Measurements from ENCODE around the gene EIF4G3.
A peak's percentile ranks its signal among the peaks of the same experiment; 100 is the strongest.
"Not testable (repeated sequence)": the region's sequence is repeated elsewhere in the genome, so short reads cannot be mapped to it uniquely, and the experiment has no call there.

EIF4G3 gene

DNA sequence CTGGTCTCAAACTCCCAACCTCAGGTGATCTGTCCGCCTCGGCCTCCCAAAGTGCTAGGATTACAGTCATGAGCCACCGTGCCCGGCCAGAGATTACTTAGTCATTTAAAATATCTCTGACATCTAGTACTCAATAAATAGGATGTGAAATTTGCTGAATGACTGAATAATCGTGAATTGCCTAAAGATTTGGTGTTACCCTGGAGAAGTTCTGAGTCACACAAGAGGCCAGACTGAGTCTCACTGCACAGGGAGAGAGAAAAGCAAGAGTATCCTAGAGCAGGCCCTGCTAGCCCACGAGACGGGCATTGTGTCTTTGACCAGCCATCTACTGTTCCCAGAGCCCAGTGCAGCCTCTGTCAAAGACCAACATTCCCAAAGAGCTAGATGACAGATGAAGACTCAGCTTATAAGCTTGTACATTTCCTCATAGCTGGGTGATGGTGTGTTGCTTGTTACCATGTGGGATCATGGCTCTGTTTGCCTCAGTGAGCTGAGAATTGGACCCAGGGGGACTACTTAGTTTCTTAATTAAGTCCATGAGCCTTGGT, 5.6 kb upstream of the EIF4G3 start:
- no peak for DNase-seq

DNA sequence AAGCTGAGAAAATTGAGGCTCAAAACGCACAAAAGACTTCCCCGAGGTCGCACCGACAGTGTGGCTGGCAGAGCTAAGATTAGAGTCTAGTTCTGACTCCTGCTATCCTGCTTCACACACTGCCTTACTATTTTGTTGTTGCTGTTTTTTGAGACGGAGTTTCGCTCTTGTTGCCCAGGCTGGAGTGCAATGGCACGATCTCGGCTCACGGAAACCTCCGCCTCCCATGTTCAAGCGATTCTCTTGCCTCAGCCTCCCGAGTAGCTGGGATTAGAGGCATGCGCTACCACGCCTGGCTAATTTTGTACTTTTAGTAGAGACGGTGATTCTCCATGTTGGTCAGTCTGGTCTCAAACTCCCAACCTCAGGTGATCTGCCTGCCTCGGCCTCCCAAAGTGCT, 1.6 kb upstream of the EIF4G3 start:
- not testable (repeated sequence) for DNase-seq

DNA sequence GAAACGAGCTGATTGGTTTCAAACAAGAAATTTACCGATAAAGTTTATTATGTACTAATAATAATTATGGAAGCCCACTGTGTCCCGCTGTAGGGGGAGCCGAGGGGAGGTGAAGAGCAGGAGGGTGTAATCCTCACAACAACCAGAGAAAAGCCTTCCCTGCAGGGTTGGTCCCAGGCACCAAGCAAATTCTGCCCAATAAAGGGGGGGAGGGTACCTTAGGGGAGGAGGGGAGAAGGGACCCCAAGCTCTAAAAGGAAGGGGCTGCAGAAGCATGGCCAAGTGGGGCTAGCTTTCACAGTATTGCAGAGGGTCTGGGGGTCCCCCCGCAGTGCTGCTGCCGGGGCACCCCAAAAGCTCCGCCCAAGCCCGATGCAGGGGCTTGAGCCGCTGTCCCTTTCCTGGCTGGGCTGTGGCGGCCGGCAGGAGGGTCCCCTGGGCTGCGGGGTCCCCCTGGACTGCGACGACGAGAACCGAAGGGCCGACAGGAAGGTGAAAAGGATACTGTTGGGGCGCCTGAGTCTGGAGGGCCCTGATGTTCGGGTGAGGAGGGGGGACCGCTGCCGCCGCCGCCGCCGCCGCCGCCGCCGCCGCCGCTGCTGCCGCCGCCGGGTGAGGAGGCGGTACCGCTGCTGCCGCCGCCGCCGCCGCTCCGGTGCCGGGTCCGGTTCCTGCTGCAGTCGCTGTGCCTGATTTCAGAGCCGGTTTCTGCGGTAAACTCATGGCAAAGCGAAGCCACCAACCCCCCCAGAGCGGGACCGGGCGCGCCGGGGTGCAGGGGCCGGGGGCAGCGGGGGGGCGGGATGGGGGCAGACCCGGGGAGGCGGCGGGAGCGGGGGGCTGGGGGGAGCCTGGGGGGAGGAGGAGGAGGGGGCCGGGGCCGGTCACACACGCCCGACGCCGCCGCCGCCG, 771 bp downstream of the EIF4G3 start:
- no peak for DNase-seq

DNA sequence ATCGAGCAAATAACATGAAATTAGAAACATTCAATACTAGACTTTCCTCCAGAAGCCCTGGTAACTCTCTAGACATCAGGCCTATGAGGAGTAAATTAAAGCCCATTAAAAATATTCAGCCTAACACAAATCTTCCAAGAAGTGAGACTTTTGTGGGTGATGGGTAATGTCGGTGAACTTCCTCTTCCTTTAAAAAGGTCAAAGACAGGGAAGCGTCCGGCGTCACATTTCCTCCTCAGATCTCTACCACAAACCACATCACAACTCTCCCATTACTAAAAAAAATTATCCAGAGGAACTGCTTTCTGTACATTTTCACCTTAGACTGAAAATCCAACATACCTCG, 1.4 kb downstream of the EIF4G3 start:
- DNase-seq = no peak

DNA sequence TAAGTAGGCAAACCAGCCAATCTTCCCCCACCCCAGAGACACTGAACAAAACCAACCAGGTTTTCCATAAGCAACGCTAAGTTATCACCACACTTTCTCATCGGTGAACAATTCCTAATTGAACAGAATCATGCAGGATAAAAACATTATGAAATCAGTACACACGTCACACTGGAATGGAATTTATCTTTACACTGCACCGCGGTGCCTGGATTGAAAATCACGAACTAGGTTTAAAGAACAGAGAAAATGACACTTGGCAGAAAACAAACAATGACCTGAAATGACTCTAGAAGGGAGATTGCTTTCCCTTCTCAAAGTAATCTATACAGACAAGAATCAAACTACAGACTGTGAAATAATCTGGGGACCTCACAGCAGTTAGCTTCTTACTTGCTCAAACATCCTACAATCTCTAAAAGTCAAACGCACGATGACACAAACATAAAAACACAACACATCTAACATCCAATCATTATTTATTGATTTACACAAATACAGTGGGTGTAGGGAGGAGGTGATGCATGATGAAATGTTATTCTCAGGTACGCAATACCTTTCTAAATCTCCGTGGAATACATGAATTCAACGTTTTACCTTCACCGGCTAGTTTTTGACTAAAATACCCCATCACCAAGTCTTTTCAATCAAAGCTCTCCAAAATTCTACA, 1.9 kb downstream of the EIF4G3 start:
- DNase-seq = no peak

DNA sequence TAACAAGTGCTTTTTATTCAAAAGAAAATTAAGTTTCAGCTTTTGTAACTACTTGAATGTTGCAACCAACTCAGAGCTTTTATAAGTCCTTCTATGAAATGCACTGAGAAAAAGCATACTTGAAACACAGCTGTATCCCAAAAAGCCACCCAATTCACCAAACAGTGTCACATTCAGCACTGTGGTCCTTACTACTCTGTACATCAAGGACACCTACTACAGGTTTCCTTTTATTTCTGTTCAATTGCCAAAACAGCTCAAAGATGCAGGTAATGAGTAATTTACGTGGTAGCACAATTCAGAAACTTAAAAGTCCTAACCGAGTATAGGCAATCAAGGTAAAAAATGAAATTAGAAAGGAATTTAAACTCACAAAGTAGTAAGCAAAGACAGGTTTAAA, 2.5 kb downstream of the EIF4G3 start:
- no peak for DNase-seq

DNA sequence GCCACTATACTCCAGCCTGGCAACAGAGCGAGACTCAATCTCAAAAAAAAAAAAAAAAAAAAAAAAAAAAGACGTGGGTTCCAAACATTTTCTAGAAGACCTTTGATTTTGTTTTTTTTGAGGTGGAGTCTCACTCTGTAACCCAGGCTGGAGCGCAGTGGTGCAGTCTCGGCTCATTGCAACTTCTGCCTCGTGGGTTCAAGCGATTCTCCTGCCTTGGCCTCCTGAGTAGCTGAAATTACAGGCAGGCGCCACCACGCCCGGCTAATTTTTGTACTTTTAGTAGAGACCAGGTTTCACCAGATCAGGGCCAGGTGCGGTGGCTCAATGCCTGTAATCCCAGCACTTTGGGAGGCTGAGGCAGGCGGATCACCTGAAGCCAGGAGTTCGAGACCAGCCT, 3.6 kb downstream of the EIF4G3 start:
- DNase-seq = not testable (repeated sequence)

DNA sequence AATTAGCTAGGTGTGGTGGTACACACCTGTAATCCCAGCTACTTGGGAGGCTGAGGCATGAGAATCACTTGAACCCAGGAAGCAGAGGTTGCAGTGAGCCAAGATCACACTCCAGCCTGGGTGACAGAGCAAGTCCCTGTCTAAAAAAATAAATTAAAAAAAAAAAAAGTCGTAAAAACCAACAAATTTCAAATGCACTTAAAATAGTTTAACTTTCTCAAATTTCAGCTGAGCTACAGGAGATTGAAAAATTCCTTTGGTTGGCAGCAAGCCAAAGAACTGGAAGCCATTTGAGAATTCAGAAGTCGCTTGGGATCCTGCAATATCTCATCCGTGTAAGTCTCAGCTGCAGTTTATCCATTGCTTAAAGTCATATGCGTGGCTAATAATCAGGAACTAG, 5.9 kb downstream of the EIF4G3 start:
- DNase-seq = not testable (repeated sequence)

DNA sequence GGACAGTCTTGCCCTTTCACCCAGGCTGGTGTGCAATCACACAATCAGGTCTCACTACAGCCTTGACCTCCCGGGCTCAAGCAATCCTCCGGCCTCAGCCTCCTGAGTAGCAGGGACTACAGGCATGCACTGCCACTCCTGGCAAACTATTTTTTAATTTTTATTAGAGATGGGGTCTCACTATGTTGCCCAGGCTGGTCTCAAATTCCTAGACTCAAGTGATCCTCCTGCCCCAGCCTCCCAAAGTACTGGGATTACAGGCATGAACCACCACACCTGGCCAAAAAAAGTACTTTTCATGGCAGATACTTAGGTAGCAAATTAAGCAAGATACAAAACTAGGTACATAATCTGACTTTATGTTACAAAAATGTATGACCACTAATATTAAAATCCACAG, 8.3 kb downstream of the EIF4G3 start:
- no peak for DNase-seq

DNA sequence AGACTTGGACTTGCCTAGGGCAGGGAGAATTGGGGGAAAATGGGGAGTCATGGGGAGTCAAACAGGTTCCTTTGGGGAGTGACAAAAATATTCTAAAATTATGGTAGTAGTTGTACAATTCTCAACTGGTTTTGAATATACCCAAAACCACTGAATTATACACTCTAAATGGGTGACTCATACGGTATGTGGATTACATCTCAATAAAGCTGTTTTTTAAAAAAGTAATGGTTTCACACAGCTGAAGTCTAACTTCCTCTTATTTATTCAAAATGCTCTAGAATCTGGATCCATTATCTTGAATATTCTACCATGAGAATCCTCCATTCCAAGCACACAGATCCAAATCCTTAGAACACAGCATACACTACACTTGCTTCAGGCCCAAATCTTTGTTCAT, 11.1 kb downstream of the EIF4G3 start:
- DNase-seq = no peak

DNA sequence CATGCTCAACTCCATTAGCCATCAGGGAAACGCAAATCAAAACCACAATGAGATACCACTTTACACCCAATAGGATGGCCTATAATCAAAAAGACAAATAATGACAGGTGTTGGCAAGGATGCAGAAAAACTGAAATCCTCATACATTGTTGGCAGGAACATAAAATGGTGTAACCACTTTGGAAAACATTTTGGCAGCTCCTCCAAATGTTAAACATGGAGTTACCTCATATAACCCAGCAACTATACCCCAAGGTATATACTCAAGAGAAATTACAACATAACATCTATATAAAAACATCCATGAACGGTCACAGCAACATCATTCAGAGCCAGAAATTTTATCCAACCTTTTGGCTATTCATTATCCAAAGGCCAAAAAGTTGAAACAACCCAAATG, 11.6 kb downstream of the EIF4G3 start:
- peak; percentile 58 for DNase-seq

DNA sequence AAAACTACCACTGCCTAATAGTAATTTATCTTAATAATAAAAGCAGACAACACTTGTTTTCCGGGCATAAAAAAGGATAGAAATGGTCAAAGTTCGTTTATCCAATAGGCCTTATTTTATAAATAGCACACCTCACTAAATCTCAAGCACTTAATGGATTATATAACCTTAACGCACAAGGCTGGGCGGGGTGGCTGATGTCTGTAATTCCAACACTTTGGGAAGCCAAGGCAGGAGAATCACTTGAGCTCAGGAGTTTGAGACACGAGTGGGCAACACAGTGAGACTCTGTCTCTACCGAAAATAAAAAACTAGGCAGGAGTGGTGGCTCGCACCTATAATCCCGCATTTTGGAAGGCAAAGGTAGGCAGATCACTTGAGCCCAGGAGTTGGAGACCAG, 12.4 kb downstream of the EIF4G3 start:
- DNase-seq = no peak

DNA sequence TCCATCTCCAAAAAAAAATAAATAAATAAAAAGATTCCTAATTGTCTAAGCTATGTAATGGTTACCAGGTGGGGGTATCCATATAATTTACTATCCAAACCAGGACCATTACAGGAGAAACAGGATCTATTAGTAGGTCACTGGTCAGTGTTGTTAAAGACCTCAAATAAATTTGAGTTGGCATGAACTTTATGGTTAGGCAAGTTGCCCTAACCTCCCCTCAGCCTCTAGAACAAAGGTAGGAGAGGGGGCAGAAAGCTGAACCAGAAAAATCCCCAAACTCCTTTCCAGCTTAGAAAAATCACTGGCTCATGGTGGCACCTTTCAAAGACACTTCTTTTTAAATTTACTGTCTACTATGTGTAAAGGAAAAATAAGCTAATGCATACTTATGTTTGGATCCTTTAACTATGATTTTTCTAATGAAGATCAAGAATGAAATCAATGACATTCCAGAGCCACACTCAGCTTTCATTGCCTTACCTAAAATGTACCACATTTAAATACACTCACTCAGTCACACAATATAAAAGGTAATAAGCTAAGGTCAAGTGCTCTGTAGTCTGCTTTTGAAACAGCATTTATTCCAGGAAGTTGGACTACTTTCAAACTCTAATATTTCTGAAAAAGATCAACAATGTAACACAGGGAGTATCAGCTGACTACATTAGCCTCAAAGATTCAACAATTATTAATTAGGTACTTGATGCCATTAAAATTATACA, 13.8 kb downstream of the EIF4G3 start:
- DNase-seq = peak; percentile 37

DNA sequence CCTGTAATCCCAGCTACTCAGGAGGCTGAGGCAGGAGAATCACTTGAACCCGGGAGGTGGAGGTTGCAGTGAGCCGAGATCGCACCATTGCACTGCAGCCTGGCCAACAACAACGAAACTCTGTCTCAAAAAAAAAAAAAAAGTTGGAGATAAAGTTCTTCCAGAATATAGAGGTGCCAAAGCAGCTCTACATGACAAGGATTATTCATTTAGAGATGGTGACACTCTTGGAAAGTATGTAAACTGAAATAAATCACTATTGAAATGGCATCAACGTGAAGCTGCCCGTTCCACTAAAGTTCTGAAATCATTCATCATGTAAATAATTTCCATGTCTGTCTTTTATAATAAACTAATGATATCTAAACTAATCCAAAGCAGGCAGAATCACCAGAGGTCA, 14.9 kb downstream of the EIF4G3 start:
- no peak for DNase-seq

DNA sequence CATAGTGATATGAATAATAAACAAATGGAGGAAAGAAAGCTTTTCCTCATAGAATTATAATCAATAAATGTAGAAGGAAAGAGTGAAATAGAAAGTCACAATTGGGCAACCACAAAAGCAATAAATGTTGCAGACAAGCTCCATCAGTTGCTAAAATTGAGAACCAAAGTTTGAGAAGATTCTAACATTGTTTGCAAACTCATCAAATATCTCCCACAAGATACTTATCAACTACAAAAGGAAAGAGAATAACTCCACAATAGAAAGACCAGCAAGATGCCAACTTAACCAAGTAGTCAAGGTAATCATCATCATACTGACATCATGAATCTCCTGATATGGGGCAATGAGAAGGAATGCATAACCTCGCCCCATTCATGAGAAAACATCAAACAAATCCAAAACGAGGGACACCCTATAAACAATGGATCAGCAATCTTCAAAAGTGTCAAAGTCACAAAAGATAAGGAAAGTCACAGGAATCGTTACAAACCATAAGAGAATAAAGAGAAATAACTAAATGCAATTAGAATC, 16.4 kb downstream of the EIF4G3 start:
- no peak for DNase-seq

DNA sequence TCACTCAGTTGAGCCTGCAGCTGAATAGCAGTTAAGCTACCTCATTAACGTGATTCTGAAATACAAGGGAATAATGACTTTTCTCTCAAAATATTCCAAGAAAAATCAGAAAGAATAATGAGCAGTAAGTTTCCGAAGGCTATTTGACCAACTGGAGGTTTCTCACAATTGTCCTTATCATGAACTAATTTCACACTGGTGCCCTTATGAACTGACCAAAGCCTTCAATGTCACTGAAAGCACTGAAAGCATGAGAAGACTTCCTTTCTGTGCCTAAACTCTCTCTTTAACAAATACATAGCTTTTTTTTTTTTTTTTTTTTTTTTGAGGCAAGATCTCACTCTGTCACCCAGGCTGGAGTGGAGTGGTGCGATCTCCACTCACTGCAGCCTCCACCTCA, 18.8 kb downstream of the EIF4G3 start:
- no peak for DNase-seq

DNA sequence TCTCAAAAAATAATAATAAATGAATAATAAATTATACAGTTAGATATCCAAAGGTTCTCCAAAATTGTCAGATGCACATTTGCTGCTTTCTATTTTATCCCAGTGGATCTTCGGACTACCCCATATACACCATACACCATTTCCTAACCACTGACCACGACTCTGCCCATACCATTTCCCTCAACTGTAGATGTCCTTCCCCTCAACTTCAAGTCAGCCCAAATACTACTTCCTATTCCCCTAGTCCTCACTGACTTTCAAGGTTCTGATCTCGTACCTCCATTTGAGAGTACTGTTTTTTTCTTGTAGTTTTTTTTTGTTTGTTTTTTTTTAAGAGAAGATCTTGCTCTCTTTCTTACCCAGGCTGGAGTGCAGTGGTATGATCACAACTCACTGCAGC, 19.6 kb downstream of the EIF4G3 start:
- DNase-seq = no peak

DNA sequence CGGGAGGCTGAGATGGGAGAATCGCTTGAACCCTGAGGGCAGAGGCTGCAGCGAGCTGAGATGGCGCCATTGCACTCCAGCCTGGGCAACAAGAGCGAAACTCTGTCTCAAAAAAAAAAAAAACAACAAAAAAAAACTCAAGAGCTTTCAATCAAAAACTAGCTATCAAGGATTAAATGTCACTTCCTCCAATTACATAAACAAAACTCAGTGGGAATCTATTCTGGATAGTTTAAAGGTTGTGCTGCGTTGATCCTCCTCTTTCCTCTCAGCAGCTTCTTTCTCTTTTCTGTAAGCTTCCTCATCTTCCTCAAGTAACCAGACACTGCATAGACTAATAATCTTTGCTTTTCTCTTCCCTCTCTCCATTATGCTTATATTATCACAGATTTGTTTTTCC, 20.7 kb downstream of the EIF4G3 start:
- DNase-seq = no peak

DNA sequence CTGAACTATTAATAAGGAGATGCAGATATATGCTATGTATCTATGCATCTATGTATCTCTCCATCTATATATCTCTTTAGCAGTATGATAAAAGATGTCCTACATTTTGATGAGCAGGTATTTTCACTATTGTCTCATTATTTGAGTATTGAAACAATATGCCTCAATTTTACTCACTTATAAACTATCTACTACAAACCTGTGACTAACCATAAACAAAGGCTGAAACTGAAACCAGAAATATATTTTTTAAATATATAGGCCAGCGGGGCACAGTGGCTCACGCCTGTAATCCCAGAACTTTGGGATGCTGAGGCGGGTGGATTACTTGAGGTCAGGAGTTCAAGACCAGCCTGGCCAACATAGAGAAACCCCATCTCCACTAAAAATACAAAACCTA, 22.0 kb downstream of the EIF4G3 start:
- DNase-seq = no peak

DNA sequence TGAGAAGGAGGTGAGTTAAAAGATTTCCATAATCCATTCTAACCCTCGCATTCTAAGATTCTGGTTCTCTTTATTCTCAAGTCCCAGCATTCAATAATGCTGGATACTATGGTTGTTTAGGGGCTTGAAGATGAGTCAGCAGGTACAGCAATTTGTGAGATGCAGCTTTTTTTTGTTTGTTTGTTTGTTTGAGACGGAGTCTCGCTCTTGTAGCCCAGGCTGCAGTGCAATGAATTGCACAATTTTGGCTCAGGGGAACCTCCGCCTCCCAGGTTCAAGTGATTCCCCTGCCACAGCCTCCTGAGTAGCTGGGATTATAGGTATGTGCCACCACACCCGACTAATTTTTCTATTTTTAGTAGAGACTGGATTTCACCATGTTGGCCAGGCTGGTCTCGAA, 23.3 kb downstream of the EIF4G3 start:
- no peak for DNase-seq

DNA sequence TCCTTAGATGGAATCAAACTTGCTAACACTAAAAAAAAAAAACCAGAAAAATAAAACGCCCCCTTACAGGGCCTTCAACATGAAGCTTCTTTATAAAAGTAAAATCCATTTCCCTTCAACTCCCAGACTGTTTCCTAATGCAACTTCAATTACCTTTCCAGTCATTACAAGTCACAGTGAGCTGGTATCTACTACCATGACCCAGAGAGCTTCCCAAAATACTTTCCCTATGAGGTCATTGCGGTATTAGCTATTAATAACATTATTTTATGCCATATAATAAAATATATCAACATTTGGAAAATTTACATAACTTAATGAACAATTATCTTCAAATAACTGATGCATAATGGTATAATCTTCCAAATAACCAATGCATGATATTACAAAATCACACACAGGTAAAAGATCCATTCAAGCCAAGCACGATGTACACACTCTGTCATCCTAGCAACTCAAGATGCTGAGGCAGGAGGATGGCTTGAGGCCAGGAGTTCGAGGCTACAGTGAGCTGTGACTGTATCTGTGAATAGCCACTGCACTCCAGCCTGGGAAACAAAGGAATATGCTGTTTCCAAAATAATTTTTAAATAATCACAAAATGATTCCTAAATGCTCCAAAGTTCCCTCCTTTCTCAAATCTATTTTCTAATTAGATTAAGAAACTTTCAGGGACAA, 24.1 kb downstream of the EIF4G3 start:
- no peak for DNase-seq

DNA sequence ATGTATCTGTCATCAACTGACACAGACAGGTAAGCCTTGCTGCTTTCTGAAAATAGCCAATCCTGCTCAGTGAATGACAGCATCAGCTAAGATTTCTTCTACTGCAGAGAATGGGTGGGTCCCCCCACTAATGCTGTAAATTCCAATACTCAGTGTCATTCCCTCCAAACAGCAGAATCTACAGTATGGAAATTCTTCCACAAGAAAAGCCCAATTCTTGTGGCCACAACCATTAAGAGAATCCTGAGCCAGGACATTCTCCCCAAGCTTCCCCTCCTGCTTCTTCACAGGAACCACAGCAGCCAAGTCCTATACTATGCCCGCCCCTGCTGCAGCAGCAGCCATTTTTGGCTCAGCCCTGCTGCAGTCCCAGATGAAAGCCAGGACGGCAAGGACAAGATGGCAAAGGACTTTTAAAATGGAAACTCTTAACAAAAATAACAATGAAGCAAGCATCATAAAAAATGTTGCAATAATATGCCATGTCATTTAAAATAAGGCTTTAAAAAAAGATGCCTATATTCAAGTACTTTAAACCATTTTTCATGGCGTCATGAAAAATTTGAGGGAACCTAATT, 26.8 kb downstream of the EIF4G3 start:
- DNase-seq = no peak

Data from NCI-H2029 treated with DMSO at 0.1 percent for 48 hours (cell line).